Caco-2 (cell line): ENCODE measurements around the gene PLCXD3. TPM values are rescaled to one million over a fixed set of nuclear protein-coding genes. Genes with fewer than 3 reads are reported as not detected.

Experiments used
- BruUV-seq: library from RNA; stranded (reverse); fragments of 400-500 nt; replicated peaks from 2 replicates; lab custom pipeline; 2021; lab: Mats Ljungman, UMichigan
- CTCF ChIA-PET: fragments of 300-600 bp; sonication (Branson Sonifier 250); formaldehyde crosslinking; loops from one replicate; lab custom pipeline; 2022; ENCODE audit warnings: antibody characterized with exemption; lab: Charles Lee
- POLR2A ChIA-PET: fragments of 300-600 bp; sonication (Branson Sonifier 250); formaldehyde crosslinking; loops from one replicate; lab custom pipeline; 2022; ENCODE audit warnings: antibody characterized with exemption; lab: Charles Lee
- DNase-seq, 2 experiments: peaks; one replicate each; pipeline versions ENCODE4 v3.0.0 to v3.0.0-alpha.2; 2020 to 2022
- H3K27me3 ChIP-seq: replicated peaks from 2 replicates; pipeline ENCODE4 v1.6.0; 2011; ENCODE audit warnings: low read length; ENCODE audit not compliant: control insufficient read depth, insufficient read depth
- H3K36me3 ChIP-seq: 2 replicates; pipeline ENCODE4 v1.5.1; 2011; ENCODE audit warnings: low read length; ENCODE audit not compliant: control insufficient read depth, insufficient read depth
- H3K4me1 ChIP-seq: fragments of 250-450 bp; sonication (Bioruptor Pico); 2 replicates; pipeline ENCODE4 v1.5.1; 2020; ENCODE audit warnings: mild to moderate bottlenecking
- H3K4me3 ChIP-seq: 2 replicates; pipeline ENCODE4 v1.5.1; 2011; ENCODE audit warnings: low read depth, mild to moderate bottlenecking, control low read depth, low read length
- H3K9me3 ChIP-seq: fragments of 250-450 bp; sonication (Bioruptor Pico); 2 replicates; pipeline ENCODE4 v1.5.1; 2020; ENCODE audit warnings: mild to moderate bottlenecking, moderate library complexity
- H3K27ac Mint-ChIP-seq: one replicate; pipeline ENCODE4 v1.8.0; 2022; ENCODE audit warnings: mixed read lengths; ENCODE audit not compliant: unreplicated experiment
- H3K27me3 Mint-ChIP-seq: one replicate; pipeline ENCODE4 v1.8.0; 2022; ENCODE audit warnings: mixed read lengths; ENCODE audit not compliant: insufficient read depth, unreplicated experiment
- H3K36me3 Mint-ChIP-seq: one replicate; pipeline ENCODE4 v1.8.0; 2022; ENCODE audit warnings: mild to moderate bottlenecking, mixed read lengths; ENCODE audit not compliant: insufficient read depth, unreplicated experiment
- H3K4me1 Mint-ChIP-seq: one replicate; pipeline ENCODE4 v1.8.0; 2022; ENCODE audit warnings: low read depth, mixed read lengths; ENCODE audit not compliant: unreplicated experiment
- H3K4me3 Mint-ChIP-seq: one replicate; pipeline ENCODE4 v1.8.0; 2022; ENCODE audit warnings: mild to moderate bottlenecking, moderate library complexity, mixed read lengths; ENCODE audit not compliant: unreplicated experiment
- H3K9me3 Mint-ChIP-seq: one replicate; pipeline ENCODE4 v1.8.0; 2022; ENCODE audit warnings: mixed read lengths; ENCODE audit not compliant: unreplicated experiment
- intact Hi-C: fragments of 100-400 bp; cut with micrococcal nuclease; formaldehyde crosslinking; loops from one replicate; pipeline ENCODE4 v1.10.0; 2022; ENCODE audit not compliant: unreplicated experiment
- total RNA-seq: library from RNA; stranded (reverse); gene quantifications from 2 replicates; pipeline ENCODE4 v1.2.3, GENCODE V29; 2022
- TF ChIP-seq, protein P1 (sequence below), 2 experiments: fragments of 200-600 bp in 1 of 2; IDR thresholded peaks; 1 replicate in 1 of 2; 2 replicates in 1 of 2; pipeline versions ENCODE4 v1.5.1 to v1.8.0; 2011 to 2022; ENCODE audit warnings: antibody characterized with exemption in 1 of 2, control low read depth in 1 of 2, inconsistent platforms in 1 of 2, low read depth in 1 of 2, low read length in 1 of 2, mild to moderate bottlenecking in 1 of 2, moderate library complexity in 1 of 2; ENCODE audit not compliant: insufficient read depth in 1 of 2, severe bottlenecking in 1 of 2, unreplicated experiment in 1 of 2

PLCXD3 gene
- total RNA-seq, 1 experiment from 2014 or later, result 0.20 TPM

DNA sequence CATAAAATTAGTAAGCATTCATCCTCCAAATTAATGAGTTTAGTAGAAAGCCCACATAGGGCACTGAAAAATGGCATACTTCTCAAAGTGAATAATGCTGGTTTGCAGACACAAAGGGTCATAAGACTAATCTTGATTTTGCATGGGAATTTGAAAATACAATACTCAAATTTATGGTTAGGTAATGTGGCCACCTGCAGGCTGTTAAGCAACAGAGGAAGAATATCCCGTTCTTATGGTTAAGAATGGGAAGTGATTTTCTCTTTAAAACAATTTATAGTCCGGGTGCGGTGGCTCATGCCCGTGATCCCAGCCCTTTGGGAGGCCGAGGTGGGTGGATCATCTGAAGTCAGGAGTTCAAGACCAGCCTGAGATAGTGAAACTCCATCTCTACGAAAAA, 9.4 kb upstream of the PLCXD3 start:
- CTCF ChIA-PET, result no interaction called here
- intact Hi-C loops, result loop anchor here (1.0 kb wide), 1 partner anchor 250 kb away; no protein-coding TSS in a partner anchor
- no peak overlapping the region for H3K27ac Mint-ChIP-seq

DNA sequence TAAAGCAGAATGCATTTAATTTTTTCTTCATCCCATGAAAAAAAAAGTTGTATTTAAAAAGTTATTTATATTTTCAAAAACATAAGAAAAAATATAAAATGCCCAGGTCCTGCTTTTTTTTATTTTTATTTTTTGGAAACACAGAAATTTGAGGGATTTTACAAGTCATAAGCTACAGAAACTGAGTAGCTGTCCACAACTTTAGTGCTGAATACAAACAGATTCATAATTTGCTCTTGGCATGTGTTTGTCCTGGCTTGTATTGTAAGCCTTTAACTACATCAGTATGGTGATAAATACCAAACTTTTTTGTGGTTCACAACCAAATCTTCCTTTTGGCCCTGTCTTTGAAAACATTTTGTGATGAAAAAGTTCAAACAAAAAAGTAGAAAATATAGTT, 7.5 kb upstream of the PLCXD3 start:
- Histone ChIP-seq H3K4me3 (no peak overlapping the region), H3K27me3 (no peaks in the 10 kb centered on the region), H3K36me3 (no peaks in the 10 kb centered on the region), H3K4me1 (no peaks in the 10 kb centered on the region), H3K9me3 (no peaks in the 10 kb centered on the region; the same call in 1 of the 2 replicates)
- TF ChIP-seq, protein P1, sequence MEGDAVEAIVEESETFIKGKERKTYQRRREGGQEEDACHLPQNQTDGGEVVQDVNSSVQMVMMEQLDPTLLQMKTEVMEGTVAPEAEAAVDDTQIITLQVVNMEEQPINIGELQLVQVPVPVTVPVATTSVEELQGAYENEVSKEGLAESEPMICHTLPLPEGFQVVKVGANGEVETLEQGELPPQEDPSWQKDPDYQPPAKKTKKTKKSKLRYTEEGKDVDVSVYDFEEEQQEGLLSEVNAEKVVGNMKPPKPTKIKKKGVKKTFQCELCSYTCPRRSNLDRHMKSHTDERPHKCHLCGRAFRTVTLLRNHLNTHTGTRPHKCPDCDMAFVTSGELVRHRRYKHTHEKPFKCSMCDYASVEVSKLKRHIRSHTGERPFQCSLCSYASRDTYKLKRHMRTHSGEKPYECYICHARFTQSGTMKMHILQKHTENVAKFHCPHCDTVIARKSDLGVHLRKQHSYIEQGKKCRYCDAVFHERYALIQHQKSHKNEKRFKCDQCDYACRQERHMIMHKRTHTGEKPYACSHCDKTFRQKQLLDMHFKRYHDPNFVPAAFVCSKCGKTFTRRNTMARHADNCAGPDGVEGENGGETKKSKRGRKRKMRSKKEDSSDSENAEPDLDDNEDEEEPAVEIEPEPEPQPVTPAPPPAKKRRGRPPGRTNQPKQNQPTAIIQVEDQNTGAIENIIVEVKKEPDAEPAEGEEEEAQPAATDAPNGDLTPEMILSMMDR (IDR thresholded peaks at IDR 0.05; ENCODE audit: insufficient read depth in 1 of 2, low read depth in 1 of 2, low read length in 1 of 2, severe bottlenecking in 1 of 2, unreplicated experiment in 1 of 2), result no peak
- ChIA-PET POLR2A (no interaction called here), CTCF (interaction anchor here (1.3 kb wide), 1 partner anchor 248 kb away, joined by 4 read pairs; no protein-coding TSS in a partner anchor)
- Mint-ChIP-seq H3K36me3 (no peaks in the 10 kb centered on the region), H3K4me1 (no peaks in the 10 kb centered on the region), H3K9me3 (no peaks in the 10 kb centered on the region), H3K4me3 (no peak overlapping the region), H3K27ac (no peak overlapping the region), H3K27me3 (no peaks in the 10 kb centered on the region)
- BruUV-seq, result no TSS peak
- intact Hi-C loops, result no loop called here
- peak in 1 of 2 experiments; percentile 7 for DNase-seq

More for the DNA sequence above, 9.4 kb upstream of the PLCXD3 start:
- Histone ChIP-seq H3K27me3 (no peaks in the 10 kb centered on the region), H3K4me1 (peaks cover 9% of the 10 kb centered on the region), H3K36me3 (no peaks in the 10 kb centered on the region), H3K9me3 (no peaks in the 10 kb centered on the region; the same call in 1 of the 2 replicates), H3K4me3 (no peak overlapping the region)
- Mint-ChIP-seq H3K9me3 (peaks cover 8% of the 10 kb centered on the region), H3K27me3 (no peaks in the 10 kb centered on the region), H3K36me3 (peaks cover 6% of the 10 kb centered on the region), H3K4me3 (no peak overlapping the region), H3K4me1 (peaks cover 7% of the 10 kb centered on the region)
- DNase-seq, result peak in 1 of 2 experiments; percentile 7
- POLR2A ChIA-PET, result no interaction called here
- BruUV-seq, result no TSS peak
- TF ChIP-seq, protein P1 (IDR thresholded peaks at IDR 0.05; ENCODE audit: insufficient read depth in 1 of 2, low read depth in 1 of 2, low read length in 1 of 2, severe bottlenecking in 1 of 2, unreplicated experiment in 1 of 2), result peak in 1 of 2 experiments; percentile 26

DNA sequence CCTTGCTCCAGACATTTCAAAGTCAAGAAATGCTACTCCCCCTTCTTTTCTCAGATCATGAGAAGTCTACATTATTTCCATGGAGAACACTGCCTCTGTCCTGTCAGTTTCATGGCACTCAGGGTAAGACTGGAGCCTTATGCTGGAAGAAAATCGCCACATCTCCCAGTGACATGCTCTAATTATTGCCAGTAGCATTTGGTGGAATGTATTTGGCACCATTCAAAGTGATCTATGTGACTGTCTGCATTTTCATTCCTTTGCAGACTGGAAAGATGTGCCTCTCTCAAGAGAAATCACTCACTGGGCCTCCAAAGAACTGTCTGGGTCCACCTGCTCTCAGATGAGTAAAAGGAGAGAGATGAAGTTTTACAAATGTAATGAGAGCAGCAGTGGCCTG, 840 bp upstream of the PLCXD3 start:
- no TSS peak for BruUV-seq
- Mint-ChIP-seq H3K36me3 (no peaks in the 10 kb centered on the region), H3K27ac (no peak overlapping the region), H3K4me3 (peak overlapping the region; percentile 71), H3K27me3 (peaks cover 3% of the 10 kb centered on the region), H3K4me1 (no peaks in the 10 kb centered on the region), H3K9me3 (no peaks in the 10 kb centered on the region)
- 0 out of 2 replicates have a peak, but pooled peaks cover 3% of the 10 kb centered on the region for H3K4me1 ChIP-seq
- intact Hi-C loops, result no loop called here
- no peaks in the 10 kb centered on the region; the same call in 1 of the 2 replicates for H3K9me3 ChIP-seq
- ChIA-PET POLR2A (no interaction called here), CTCF (no interaction called here)
- H3K27me3 ChIP-seq, result no peaks in the 10 kb centered on the region
- no peak for DNase-seq
- no peaks in the 10 kb centered on the region for H3K36me3 ChIP-seq
- no peak overlapping the region for H3K4me3 ChIP-seq
- TF ChIP-seq, protein P1 (IDR thresholded peaks at IDR 0.05; ENCODE audit: insufficient read depth in 1 of 2, low read depth in 1 of 2, low read length in 1 of 2, severe bottlenecking in 1 of 2, unreplicated experiment in 1 of 2), result no peak
